SU-DHL-6 (cell line): Measurements from ENCODE around the gene LMO7.

Source experiments
- H2AFZ ChIP-seq: fragments of 200-600 bp; sonication (generic); 2 replicates; pipeline ENCODE4 v1.6.1; 2014; ENCODE audit warnings: low read depth, mild to moderate bottlenecking, moderate library complexity, mixed read lengths, antibody characterized with exemption, low read length; ENCODE audit not compliant: severe bottlenecking
- H3F3A ChIP-seq: fragments of 200-600 bp; shearing (Covaris generic); 2 replicates; pipeline ENCODE4 v1.6.0; 2016; ENCODE audit warnings: antibody characterized with exemption, mild to moderate bottlenecking; ENCODE audit not compliant: insufficient read depth
- H3K27ac ChIP-seq: fragments of 200-600 bp; sonication (generic); 2 replicates; pipeline ENCODE4 v1.5.1; 2016; ENCODE audit warnings: low read depth, mild to moderate bottlenecking, low read length, moderate library complexity, mixed read lengths
- H3K27me3 ChIP-seq: fragments of 200-600 bp; sonication (generic), shearing (Covaris generic); 2 replicates; pipeline ENCODE4 v1.6.0; 2014; ENCODE audit warnings: mild to moderate bottlenecking, low read length
- H3K36me3 ChIP-seq: fragments of 200-600 bp; sonication (generic); 2 replicates; pipeline ENCODE4 v1.6.1; 2014; ENCODE audit warnings: mild to moderate bottlenecking, low read length, mixed read lengths
- H3K4me2 ChIP-seq: fragments of 300-600, 200-600 bp; shearing (Covaris generic), sonication (generic); 2 replicates; pipeline ENCODE4 v1.6.0; 2014; ENCODE audit warnings: low read length, low read depth, mild to moderate bottlenecking; ENCODE audit not compliant: poor library complexity, severe bottlenecking
- H3K4me3 ChIP-seq: fragments of 200-600 bp; sonication (generic); 2 replicates; pipeline ENCODE4 v1.5.1; 2014; ENCODE audit warnings: antibody characterized with exemption, low read length, mild to moderate bottlenecking, mixed read lengths; ENCODE audit not compliant: insufficient read depth, poor library complexity, severe bottlenecking
- H3K79me2 ChIP-seq: fragments of 200-600 bp; sonication (generic); 2 replicates; pipeline ENCODE4 v1.6.1; 2014; ENCODE audit warnings: mild to moderate bottlenecking, low read length, moderate library complexity; ENCODE audit not compliant: insufficient read depth
- H3K9ac ChIP-seq: fragments of 200-600 bp; sonication (generic); 2 replicates; pipeline ENCODE4 v1.7.0; 2014; ENCODE audit warnings: mild to moderate bottlenecking, low read length
- H3K9me2 ChIP-seq: fragments of 200-600 bp; sonication (generic); replicated peaks from 2 replicates; pipeline ENCODE4 v1.6.1; 2014; ENCODE audit warnings: low read length; ENCODE audit not compliant: insufficient read depth
- H3K9me3 ChIP-seq: fragments of 200-600 bp; sonication (generic); 2 replicates; pipeline ENCODE4 v1.6.1; 2014; ENCODE audit warnings: low read length, mixed read lengths; ENCODE audit not compliant: insufficient read depth
- H4K20me1 ChIP-seq: fragments of 200-600 bp; sonication (generic); 2 replicates; pipeline ENCODE4 v1.6.1; 2014; ENCODE audit warnings: low read depth, mild to moderate bottlenecking, antibody characterized with exemption, low read length, moderate library complexity, mixed read lengths
- EZH2phosphoT487 ChIP-seq: fragments of 200-600 bp; sonication (generic), shearing (Covaris generic); conservative IDR thresholded peaks from 2 replicates; pipeline ENCODE4 v1.6.1; 2018; ENCODE audit warnings: mild to moderate bottlenecking, antibody characterized with exemption, low read length, moderate library complexity, mixed read lengths
- TF ChIP-seq, protein P1 (sequence below): fragments of 200-600 bp; sonication (generic); IDR thresholded peaks from one replicate; pipeline ENCODE4 v1.5.1; 2017; ENCODE audit warnings: antibody characterized with exemption, mild to moderate bottlenecking, low read length, moderate library complexity; ENCODE audit not compliant: insufficient read depth, poor library complexity, severe bottlenecking

LMO7 gene

DNA sequence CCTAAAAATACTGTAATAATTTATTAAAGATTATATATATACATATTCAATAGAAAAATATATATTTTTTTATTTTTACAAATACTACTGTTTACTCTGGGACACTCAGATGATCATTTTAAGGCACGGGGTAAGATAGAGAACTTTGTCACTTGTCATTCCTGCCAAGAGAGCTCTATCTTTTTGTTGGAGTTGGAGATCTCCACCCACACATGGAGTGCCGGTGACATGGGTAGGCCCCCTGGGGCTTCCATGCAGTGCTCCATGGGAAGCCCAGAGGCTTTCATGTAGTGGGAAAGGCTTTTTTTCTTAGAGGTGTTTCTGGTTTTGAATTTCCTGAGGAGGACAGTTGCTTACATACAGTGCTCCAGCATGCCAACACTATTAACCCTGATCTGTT lies 81.4 kb downstream of the LMO7 start:
- TF ChIP-seq, protein P1, sequence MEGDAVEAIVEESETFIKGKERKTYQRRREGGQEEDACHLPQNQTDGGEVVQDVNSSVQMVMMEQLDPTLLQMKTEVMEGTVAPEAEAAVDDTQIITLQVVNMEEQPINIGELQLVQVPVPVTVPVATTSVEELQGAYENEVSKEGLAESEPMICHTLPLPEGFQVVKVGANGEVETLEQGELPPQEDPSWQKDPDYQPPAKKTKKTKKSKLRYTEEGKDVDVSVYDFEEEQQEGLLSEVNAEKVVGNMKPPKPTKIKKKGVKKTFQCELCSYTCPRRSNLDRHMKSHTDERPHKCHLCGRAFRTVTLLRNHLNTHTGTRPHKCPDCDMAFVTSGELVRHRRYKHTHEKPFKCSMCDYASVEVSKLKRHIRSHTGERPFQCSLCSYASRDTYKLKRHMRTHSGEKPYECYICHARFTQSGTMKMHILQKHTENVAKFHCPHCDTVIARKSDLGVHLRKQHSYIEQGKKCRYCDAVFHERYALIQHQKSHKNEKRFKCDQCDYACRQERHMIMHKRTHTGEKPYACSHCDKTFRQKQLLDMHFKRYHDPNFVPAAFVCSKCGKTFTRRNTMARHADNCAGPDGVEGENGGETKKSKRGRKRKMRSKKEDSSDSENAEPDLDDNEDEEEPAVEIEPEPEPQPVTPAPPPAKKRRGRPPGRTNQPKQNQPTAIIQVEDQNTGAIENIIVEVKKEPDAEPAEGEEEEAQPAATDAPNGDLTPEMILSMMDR: no peak
- no peak for TF ChIP-seq EZH2phosphoT487
- H3K4me3 ChIP-seq: no peak overlapping the region
- peaks cover 66% of the 10 kb centered on the region for H3K79me2 ChIP-seq
- no peak overlapping the region for H3K9ac ChIP-seq
- no peak overlapping the region for H3K27ac ChIP-seq
- H3K36me3 ChIP-seq: peaks cover 47% of the 10 kb centered on the region
- peaks cover 5% of the 10 kb centered on the region; the same call in 1 of the 2 replicates for H3F3A ChIP-seq
- no peaks in the 10 kb centered on the region for H3K9me2 ChIP-seq
- no peaks in the 10 kb centered on the region for H3K9me3 ChIP-seq
- 0 out of 2 replicates have a peak, but pooled peaks cover 12% of the 10 kb centered on the region for H4K20me1 ChIP-seq
- H2AFZ ChIP-seq: no peak overlapping the region
- H3K27me3 ChIP-seq: no peaks in the 10 kb centered on the region
- no peak overlapping the region for H3K4me2 ChIP-seq

DNA sequence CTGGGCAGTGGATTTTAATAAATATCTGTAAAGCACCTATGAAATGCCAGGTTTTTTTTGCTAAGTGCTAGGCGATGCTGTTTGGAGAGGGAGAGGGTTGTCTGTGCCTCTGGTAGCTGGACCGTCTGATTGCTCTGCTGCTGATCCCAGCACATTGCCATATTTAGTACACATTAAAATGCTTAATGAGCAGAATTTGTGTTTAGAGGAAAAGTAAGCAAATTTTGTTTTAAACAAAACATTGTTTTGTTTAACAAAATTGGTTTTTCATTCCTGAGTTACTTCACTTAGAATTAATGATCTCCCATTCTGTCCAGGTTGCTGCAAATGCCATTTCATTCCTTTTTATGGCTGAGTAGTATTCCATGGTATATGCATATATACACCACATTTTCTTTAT lies 85.2 kb downstream of the LMO7 start:
- H3K36me3 ChIP-seq: peaks cover 32% of the 10 kb centered on the region
- H3K9ac ChIP-seq: no peak overlapping the region
- H3K9me3 ChIP-seq: no peaks in the 10 kb centered on the region
- no peak overlapping the region for H3K27ac ChIP-seq
- no peaks in the 10 kb centered on the region for H3K9me2 ChIP-seq
- no peak overlapping the region for H2AFZ ChIP-seq
- TF ChIP-seq EZH2phosphoT487: no peak
- H4K20me1 ChIP-seq: 0 out of 2 replicates have a peak, but pooled peaks cover 4% of the 10 kb centered on the region
- H3K27me3 ChIP-seq: no peaks in the 10 kb centered on the region
- peaks cover 58% of the 10 kb centered on the region for H3K79me2 ChIP-seq
- no peak overlapping the region for H3K4me2 ChIP-seq
- no peak overlapping the region for H3K4me3 ChIP-seq
- H3F3A ChIP-seq: peaks cover 7% of the 10 kb centered on the region; the same call in 1 of the 2 replicates

DNA sequence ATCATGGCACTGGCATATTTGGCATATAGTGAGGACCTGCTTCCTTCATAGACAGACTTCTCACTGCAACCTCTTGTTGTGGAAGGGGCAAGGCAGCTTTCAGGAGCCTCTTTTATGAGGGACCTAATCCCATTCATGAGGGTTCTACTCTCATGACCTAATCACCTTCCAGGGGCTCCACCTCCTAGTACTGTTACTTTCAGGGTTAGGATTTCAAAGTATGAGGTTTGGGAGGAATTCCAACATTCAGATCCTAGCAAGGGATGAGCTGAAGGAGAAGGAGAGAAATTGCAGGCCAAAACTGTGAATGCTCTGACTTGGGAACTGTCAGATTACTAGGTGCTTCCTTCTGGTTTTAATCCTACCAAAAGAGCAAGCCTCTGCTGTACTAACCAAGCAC lies 87.8 kb downstream of the LMO7 start:
- H3K9me3 ChIP-seq: no peaks in the 10 kb centered on the region
- H3K27ac ChIP-seq: no peak overlapping the region
- no peak for TF ChIP-seq EZH2phosphoT487
- TF ChIP-seq, protein P1: no peak
- peaks cover 7% of the 10 kb centered on the region; the same call in 1 of the 2 replicates for H3F3A ChIP-seq
- H3K9ac ChIP-seq: no peak overlapping the region
- H3K36me3 ChIP-seq: peaks cover 27% of the 10 kb centered on the region
- no peak overlapping the region for H2AFZ ChIP-seq
- H3K9me2 ChIP-seq: no peaks in the 10 kb centered on the region
- H3K4me3 ChIP-seq: no peak overlapping the region
- H3K27me3 ChIP-seq: no peaks in the 10 kb centered on the region
- 0 out of 2 replicates have a peak, but pooled peaks cover 4% of the 10 kb centered on the region for H4K20me1 ChIP-seq
- peaks cover 55% of the 10 kb centered on the region for H3K79me2 ChIP-seq
- H3K4me2 ChIP-seq: no peak overlapping the region

DNA sequence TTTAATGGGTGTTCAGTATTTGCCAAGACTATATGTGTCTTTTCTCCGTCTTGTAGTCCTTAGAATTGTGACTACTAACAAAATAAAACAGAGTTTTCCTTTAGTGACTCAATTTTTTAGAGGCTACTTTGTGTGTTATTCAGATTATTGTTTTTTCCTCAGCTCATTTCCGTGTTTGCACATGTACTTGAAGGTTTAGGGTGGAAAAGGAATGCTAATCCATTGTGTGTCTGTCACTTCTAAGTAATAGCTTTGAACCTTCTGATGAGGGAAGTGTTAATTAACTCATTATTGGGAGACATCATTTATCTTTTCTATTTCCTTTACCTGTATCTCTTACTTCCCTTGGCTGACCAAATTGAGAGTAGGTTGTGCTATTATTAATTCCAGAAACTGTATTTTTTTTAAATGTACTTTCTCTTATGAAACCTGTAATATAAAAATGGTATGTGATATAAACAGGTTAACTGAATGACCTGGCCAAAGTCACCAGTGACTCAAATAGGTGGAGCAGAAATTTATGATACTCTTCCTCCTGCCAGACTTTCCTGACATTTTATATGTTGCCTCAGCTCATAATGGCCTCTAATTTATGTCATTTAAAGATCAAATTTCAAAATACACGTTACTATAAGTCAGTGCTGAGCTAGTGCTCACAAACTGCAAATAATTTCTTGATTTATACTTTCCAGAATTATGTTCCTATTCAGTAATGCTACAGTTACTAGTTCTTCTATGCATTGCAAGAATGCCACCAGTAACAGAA lies 88.8 kb downstream of the LMO7 start:
- H3K4me3 ChIP-seq: no peak overlapping the region
- H2AFZ ChIP-seq: no peak overlapping the region
- TF ChIP-seq, protein P1: no peak
- TF ChIP-seq EZH2phosphoT487: no peak
- peaks cover 24% of the 10 kb centered on the region for H3K36me3 ChIP-seq
- H3F3A ChIP-seq: peaks cover 7% of the 10 kb centered on the region; the same call in 1 of the 2 replicates
- H3K27me3 ChIP-seq: no peaks in the 10 kb centered on the region
- H3K9me3 ChIP-seq: no peaks in the 10 kb centered on the region
- H3K27ac ChIP-seq: no peak overlapping the region
- H3K9ac ChIP-seq: no peak overlapping the region
- no peaks in the 10 kb centered on the region for H3K9me2 ChIP-seq
- H3K79me2 ChIP-seq: peaks cover 45% of the 10 kb centered on the region
- no peak overlapping the region for H3K4me2 ChIP-seq
- 0 out of 2 replicates have a peak, but pooled peaks cover 4% of the 10 kb centered on the region for H4K20me1 ChIP-seq
